NOMO-1 (cell line): ENCODE data around the gene STRA6.

ENCODE experiments used
- DNase-seq, 2 experiments: peaks; one replicate each; lab custom pipeline; 2025; ENCODE audit not compliant: unreplicated experiment in 2 of 2; lab: John Stamatoyannopoulos, UW

STRA6 gene

DNA sequence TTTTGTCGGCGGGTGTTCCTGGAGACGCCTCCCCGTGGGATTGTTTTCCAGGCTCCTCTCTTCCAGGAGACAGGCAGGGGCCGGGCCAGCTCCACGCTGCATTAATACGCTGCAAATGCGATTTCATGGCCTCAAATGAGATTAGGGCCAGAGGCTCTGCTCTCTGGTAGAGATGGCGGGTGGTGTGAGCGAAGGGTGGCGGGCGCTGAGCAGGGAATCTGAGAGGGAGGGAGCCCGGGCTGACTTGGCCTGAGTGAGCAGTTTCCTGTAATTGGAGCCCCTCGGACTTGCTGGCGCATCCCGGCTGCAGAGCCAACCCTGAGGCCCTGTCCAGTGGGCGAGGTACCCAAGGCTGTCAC lies 26.1 kb upstream of the STRA6 start:
- DNase-seq, result no peak

DNA sequence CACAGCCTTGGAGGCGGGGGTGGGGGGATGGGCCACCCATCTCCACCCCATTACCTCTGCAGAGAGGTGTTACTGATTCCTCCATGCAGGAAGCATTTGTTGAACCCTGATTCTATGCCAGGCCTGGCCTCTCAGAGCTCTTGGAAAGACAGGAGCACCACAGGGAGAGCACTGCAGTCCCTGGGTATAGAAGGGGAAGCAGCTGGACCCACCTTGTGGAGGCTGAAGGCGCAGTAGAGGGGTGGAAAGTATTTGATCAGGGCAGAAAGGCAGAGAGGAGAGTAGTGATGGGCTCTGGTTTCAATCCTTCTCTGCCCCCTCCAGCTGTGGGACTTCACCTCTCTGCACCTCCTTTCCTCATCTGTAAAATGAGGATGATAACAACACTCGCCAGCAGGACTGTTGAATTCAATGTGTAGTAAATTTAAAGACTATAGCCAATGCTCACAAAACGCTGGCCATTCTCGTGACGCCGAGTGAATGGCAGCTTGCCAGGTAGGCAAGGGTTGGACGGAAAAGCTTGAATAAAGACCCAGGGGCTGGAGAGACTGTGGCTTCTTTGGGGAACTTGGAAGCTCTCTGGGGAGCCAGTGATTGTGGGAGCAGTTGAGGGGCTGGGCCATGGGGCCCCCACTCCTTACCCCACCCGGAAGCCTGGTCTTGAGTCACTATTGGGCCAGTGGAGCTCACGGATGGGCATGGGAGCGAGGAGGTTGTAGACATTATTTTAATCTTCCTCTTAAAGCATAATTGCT lies 25.6 kb upstream of the STRA6 start:
- DNase-seq, result no peak

DNA sequence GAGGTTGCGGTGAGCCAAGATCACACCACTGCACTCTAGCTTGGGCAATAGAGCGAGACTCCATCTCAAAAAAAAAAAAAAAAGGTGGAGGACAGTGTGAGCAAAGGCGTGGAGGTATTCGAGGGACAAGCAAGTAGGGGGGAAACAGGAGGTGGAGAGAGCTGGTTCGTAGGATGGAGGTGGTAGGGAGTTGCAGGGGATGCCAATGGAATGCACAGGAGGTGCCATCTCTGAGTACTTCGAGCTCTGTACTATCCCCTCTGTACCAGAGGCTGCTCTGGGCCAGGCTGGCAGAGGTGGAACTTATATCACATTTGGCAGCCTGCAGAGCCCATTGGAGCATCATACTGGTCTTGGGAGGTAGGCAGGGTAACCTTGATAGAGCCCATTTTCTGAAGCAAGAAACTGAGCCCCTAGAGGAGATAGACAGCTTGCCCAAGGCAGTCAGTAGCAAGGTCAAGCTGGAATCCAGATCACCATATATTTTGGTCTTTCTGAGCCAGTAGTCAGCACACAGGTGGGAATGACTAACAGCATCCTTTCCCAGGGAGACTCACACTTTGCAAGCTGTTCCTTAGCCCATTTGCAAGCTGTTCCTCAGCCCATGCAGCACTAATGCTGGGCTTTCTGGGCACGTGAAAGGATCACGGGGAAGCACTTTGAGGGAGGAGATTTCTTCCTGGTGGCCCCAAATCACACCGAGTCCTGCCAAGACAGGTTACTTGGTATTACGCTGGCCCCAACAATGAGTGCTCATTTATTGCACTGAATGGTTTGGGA lies 24.4 kb upstream of the STRA6 start:
- DNase-seq, result no peak

DNA sequence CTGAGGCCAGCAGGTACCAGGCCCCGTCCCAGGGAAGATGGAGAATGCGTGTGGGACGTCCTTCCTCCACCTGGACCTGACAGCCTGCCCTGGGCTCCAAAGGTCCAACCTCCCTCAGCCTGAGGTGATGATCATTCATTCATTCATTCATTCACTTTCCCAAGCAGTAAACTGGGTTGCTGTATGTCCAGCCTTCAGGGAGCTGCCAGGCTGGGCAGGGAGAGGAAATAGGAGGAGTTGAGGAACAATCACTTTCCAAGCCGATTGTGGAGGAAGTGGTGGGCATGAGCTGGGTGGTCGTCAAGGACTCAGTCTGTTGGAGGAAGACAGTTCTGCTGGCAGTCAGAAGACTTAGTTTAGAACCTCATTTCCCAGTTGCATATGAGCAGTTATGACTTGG lies 23.3 kb upstream of the STRA6 start:
- no peak for DNase-seq

DNA sequence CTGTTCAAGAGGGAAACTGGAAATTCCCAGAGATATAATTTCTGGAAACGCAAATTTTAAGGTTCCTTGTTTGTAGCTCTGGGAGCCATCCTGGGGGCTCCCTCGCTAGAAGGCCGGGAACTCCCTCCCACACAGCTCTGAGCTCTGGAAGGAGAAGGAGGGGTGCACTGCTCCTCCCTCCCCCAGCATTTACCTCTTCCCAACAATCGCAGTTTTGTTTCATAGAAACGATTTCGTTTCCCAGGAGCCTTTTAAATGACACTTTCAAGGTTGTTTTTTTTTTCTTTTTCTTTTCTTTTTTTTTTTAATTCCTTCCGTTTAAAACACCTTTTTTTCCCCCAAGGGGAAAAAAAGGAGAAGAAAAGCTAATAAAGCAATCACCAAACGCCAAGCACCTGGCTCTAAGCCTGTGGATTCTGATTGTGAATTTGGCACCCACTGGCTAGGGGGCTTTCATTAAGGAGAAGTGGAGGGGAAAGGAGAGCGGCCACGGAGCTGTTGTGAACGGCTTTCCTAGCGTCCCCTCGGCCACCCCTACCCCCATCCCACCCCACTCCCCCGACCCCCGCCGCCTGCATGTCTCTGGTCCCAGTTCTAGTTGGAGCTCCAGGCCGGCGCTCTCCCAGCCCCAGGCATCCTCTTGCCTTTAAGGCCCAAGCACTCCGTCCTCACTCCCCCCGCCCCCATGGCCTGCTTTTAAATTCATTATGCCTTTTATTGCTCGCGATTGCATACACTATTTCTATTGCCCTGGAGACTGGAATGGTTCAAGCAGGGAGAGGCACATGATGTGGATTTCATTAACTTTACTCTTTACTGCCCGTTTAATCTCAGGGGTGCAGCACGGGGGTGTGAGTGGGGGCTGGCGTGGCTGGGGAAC lies 19.9 kb upstream of the STRA6 start:
- no peak for DNase-seq

DNA sequence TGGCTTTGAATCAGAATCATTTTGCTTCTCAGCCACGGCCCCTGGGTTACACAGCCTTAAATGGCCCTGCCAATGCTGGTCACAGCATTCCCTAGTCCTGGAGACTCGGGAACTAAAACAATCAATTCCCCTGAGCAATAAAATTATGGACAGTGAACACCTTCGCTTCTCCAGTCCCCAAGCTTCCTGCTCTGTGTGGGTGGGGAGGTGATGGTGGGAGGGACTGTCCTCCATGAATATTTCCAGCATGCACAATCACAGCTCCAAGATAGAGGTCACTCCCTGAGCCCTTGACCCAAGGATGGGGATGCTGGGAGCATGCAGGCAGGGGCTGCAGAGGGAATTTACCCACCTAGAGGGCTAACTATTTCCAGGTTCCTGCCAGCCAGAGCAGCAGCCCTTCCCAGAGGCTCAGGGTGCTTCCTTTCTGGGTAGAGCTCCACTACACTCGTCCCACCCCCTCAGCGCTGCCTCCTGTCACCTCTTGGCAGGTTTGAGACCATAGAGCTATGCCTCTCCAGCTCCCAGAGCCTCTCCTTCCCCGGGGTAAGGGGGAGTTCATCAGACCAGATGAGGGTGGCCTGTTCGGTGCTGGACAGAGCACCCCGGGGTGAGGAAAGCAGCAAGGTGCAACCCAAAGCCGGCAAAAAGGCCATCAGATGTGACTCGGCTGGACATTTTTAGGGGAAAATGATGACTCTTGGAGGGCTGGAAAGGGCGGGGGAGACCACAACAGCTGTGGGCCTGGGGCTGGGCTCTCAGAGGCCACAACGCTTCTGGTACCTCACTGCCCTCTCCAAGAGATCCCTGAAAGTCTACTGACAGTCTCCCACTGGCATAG lies 19.0 kb upstream of the STRA6 start:
- no peak for DNase-seq

DNA sequence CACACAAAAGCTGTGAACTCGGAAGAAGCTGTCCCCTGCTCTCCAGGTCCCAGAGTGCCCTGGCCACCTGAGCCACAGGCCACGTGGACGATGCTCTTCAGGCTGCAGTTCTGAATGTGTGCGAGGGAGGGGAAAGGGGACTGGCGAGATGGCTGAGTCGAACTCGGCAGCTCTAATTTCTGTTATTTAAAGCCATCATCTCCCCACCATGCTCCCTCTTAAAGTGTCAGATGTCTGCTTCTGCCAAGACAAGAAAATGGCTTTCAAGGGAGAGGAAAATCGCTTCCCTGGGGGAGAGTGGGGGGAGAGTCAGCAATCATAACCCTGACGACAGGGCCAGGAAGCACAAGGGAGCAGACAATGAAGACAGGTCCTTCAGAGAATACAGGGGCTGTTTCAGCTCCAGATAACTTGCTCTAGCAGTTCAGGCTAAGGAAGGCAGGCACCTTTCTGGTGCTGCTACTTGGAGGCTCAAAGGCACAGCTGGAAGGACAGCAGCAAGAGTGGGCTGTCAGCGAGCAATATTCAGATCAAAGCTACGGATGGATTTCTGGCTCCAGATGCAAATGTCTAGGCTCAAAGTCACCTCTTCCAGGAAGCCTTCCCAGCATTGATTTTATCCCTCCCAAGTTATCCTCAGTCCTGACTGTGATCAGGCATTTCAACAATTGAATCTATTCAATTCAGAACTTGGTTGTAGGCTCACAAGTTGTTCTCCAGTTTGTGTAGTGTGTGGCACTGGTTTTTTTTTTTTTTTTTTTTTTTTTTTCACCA lies 18.1 kb upstream of the STRA6 start:
- DNase-seq, result no peak

DNA sequence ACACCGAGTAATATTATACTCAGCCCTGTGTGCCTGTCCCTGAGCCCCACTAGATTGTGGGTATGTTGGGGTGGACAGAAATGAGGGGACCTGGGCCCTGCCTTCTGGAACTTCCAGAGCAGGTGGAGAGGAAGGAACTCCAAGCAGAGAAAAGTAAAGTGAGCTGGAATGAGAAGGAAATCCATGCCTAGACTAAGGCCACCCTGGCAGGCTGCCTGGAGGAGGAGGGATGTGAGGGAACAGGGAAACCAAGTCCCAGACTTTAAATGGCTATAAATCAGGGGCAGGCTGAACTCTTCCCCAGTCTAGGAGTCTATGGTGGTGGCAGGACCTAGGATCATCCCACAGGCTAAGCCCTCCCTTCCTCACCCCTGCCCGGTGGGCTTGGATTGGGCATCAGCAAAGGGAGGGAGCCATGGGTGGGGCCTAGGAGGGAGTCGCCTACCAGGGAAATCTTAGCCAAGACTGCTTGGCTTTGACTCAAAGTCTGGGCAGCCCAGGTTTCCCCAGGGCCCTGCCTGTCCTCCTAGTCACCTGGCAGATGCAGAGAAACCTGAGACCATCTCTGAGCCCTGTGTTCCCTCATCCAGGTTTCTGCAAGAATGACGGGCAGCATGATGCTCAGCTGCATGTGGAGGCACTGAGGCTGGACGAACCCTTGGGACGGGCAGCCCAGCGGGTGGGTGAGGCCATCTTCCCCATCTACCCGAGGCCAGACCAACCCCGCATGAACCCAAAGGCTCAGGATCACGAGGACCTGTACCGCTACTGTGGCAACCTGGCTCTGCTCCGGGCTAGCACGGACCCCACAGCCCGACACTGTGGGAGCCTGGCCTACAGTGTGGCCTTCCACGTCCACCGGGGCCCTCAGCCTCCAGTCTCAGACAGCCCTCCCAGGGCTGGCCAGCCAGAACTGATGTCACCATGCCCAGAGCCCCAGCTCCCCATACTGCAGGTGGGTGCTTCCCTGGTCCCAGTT lies 15.6 kb upstream of the STRA6 start:
- no peak for DNase-seq

DNA sequence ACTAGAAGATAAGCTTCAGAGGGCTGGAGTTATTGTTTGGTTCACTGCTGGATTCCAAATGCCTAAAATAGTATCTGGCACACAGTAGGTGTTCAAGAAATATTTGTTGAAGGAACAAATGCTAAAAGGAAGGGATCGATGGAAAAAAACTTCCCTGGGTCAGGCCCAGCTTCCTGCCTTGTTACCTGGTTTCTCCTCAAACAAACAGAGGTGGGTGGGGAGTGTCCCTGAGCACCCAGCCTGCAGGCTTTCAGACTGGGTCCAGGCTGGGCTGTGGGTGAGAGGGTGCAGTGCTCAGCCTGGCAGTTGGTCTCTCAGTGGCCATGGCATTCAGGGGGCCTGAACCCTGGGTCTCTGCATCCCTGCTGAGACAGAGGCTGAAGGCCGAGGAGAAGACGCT lies 14.4 kb upstream of the STRA6 start:
- DNase-seq, result no peak

DNA sequence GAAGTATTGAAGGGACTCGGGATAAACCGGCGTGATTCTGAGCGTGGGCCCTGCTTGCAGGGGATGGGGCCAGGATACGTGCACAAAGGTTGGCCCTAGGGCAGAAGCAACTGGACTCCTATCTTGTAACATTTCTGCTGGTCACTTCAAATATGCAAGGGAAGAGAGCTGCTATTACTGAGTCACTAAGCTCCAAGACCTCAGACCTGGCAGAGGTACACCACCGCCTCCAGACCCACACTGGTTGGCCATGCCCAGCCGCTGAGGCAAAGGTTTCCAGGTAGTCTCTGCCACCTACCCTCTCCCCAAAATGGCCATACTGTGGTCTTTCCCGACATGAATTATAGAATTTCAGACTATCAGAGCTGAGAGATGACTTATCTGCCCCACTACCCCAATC lies 13.4 kb upstream of the STRA6 start:
- no peak for DNase-seq

DNA sequence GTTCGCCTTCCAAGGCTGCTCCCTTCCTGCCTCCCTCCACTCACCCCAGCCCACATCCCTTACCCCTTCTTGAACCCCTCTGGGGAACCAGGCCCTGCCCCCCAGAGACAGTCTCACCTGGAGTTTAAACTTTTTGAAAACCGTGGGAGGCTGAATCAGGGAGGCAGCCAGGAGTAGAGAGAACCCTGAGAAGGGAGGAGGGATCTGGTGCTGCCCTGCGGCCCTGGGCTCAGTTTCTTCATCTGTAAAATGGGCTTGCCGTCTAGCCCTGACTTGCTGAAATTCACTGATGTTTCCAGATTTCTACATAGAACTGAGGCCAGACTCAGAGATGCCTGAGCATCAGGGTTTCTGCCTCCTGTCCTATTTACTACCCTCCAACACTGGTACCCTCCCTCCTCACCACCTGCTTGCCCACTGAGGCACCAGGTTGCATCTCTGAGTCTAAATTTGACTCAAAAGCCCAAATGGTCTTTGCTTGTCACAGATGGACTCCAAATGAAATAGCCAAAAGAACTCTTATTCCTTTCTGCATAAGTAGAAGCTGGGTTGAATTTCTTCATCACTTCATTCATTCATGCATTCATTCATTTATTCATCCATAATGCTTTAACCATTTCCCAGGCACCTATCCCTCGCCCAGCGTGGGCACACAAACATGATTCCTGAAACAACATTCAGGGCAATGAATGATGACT lies 11.9 kb upstream of the STRA6 start:
- no peak for DNase-seq

DNA sequence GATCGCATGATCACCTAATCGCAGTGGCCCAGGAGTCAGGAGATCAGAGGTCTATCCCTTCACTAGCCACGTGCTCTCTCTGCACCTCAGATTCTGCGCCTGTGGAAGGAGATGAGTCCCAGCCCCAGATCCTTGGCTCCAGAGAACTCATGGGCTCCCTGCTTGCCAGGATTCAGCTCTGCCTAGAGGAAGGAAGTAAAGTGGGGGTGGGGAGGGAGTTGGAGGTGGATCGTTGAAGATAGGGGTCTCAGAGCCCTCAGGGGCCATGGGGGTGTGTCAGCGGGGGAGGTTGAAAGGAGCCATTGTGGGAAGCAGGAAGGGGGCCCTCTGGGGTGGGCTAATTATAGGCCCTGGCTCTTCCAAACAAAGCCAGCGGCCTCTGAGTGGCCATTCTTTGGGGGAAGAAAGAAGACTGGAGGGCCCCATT lies 11.3 kb upstream of the STRA6 start:
- no peak for DNase-seq

DNA sequence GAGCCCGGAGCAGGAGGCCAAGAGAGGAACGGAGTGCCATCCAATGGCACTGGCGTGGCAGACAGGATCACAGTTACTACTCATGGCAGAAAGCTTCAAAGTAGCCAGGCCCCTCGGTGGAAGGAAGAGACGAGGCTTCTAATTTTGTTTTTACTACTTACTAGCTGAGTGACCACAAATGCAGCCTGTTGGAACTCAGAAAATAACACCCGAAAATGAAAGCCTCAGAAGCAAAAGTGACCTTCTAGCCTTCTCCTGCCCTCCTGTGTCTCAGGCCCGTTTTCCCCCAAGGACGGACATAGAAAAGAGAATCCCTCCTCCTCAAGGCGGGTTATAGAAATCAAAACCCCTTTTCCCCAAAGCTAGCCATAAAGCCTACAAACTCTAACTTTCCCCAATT lies 9.9 kb upstream of the STRA6 start:
- no peak for DNase-seq

DNA sequence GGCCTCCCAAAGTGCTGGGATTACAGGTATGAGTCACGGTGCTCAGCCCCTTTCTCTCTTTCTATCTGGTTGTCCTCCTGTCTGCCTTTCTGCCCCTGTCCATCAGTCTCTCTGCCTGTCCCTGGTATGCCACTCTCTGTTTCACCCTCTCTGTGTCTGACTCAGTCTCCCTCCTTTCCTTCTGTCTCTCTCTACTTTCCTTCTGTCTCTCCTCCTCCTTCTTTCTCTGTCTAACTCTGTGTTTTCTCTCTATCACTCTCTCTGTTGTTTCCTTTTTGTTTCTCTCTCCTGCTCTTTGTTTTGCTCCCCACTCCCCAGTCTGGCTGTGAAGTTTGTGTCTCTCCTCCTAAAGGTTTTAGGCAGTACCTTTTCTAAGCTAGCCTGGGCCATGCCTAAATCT lies 9.1 kb upstream of the STRA6 start:
- no peak for DNase-seq

DNA sequence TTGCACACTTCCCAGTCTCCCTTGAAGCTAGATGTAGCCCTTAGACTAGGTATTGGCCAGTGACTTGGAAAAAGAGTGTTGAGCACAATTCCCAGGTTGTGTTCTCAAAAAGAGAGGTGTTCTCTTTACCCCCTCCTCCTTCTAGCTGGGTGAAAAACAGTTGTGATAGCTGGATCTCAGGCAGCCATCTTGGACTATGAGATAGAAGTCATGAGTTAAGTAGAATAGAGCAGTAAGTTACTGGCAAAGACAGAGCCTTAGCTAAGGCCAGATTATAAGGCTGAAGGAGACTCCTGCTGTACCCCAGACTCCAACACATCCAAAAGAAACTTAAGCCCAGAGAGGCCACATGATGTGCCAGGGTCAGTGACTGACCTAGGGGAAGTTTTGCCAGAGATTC lies 8.1 kb upstream of the STRA6 start:
- no peak for DNase-seq

DNA sequence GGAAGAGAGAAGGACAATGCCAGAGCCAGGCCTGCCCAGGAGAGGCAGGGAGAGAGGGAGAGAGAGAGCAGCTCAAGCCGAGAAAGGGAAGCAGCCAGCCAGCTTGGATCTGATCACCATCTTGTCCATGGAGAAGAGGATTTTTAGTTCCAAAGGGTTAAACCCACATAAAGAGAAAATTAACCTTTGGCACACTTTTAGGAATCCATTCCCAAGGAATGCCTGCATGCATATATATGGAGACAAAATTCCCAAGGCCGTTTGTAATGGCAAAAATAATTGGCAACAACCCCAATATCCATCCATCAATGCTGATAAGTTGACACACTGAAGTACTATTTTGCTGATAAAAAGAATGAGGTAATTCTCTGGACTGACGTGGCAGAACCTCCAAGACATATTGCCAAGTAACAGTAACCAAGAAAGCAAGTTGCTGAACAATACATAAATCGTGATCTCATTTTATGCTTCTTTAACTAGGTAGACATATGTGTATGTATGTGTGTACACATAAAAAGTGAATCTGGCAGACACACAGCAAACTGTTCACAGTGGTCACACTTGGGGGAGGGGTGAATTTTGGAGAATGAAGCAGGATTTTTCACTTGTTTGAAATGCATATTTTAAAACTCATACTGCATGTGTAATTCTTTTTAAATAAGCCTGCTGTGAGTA lies 7.5 kb upstream of the STRA6 start:
- DNase-seq, result no peak

DNA sequence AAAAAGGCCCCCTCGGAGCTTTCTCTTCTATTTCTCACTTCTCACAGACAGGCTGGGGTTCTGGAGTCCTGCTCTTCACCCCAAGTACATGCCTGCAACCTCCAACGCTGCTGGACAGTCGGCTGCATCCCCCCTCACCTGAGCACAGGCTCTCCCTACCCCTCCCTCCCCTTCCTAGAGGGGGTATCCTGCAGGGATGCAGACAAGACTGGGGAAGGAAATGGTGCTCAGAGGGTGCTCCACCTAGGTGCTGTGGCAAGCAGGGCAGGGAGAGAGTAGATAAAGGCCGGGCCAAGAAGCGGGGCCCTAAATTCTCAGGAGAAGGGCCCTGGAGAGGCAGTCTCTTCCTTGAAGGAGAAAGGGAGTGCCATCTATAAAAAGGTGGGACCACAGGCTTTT lies 7.0 kb upstream of the STRA6 start:
- no peak for DNase-seq
